Measurements from ENCODE around the gene OR2T34.
"Not testable (repeated sequence)": the region's sequence is repeated elsewhere in the genome, so short reads cannot be mapped to it uniquely, and the experiment has no call there.

The OR2T34 gene, protein sequence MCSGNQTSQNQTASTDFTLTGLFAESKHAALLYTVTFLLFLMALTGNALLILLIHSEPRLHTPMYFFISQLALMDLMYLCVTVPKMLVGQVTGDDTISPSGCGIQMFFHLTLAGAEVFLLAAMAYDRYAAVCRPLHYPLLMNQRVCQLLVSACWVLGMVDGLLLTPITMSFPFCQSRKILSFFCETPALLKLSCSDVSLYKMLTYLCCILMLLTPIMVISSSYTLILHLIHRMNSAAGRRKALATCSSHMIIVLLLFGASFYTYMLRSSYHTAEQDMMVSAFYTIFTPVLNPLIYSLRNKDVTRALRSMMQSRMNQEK

DNA sequence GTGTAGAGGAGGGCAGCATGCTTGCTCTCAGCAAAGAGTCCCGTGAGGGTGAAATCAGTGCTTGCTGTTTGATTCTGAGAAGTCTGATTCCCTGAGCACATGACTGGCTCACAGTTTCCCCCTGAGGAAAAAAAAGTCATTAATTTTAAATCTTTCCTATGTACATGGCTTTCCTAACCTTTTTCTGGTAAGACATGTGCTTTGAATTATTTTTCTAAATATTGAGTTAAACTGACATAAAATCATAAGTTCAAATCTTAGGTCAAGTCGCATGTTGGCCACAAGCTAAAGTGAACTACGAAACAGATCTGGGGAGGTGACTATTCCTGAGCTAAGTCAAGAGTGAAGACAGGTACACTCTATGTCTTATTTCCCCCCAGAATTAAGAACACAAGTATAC, at the start of gene OR2T34:
Gene OR2T34 (minus strand): TSS at position 101 of the 400 bp plus-strand sequence. CDS start 0 bp downstream, at position 101.
- not testable (repeated sequence) for DNase-seq (ENCODE audit: low read depth in 3 of 3)

DNA sequence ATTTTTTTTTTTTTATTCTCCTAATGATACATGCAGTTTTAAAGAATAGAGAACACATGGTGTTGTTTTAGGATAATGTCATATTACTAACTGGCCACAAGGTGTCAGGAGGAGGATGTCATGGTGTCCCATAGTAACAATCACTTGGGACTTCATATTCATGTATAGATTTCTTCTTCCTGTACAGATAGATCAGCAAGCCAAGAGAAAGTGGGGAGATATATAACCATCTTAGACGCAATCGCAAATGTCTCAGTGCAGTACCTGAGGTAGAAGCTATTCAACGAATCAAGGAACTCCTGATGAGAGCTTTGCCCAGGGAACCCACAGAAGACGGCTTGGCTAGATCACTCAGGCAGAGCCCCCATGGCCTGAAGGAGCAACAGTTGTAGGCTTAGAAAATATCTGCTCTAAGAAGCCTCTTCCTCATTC, 48.0 kb upstream of the OR2T34 start:
- no peak for DNase-seq (ENCODE audit: low read depth in 3 of 3)

DNA sequence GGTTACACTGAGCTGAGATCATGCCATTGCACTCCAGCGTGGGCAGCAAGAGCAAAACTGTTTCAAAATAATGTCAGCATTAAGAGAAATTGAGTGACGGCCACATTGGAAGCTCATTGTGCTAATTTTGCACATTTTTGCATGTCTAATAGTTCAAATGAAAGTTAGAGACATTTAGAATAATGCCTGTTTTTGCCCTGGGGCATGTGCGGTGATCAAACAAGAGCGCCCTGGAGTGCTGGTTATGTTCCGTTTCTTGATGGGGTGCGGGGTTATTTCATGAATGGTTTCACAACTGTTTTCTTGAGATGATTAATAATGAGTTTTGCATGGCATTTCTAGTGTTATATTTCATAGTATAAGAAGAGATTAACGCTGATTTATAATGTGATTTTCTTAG, 47.2 kb upstream of the OR2T34 start:
- DNase-seq (ENCODE audit: low read depth in 3 of 3) = no peak

DNA sequence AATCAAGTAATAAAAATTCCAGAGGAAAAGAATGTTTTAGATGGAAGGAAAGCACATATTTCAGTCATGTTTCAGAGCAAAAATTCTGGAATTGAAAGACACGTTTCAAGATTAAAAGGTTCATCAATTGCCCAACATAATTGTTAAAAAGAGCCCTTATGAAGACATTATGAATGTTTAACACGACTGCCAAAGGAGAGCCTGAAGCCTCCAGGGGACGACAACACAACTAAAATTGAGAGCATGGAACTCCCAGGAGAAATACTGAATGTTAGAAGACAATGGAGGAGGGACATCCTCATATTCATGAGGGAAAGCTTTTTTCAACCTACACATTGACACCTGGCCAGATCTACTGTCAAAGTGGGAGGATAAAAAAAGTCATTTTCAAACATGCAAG, 44.3 kb upstream of the OR2T34 start:
- peak in 2 of 3 donors; percentile 33 to 43 for DNase-seq (ENCODE audit: low read depth in 3 of 3)

DNA sequence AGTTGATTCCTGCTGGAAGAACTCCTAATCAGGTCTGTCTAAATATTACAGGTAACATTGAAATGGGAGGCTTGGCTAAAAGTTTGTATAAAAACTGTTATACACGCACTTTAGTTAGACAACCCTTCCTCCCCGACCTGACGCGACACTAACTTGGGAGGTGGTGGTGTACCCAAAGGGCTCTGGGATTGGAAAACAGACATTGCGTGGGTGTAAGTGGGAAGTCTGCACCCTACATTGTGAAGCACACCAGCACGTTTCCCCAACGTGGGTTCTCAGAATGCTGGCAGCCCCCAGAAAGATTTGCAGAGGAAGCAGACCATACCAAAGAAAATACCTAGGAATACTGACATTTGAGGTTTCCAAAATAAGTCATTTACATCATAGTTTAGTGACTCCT, 43.6 kb upstream of the OR2T34 start:
- no peak for DNase-seq (ENCODE audit: low read depth in 3 of 3)

DNA sequence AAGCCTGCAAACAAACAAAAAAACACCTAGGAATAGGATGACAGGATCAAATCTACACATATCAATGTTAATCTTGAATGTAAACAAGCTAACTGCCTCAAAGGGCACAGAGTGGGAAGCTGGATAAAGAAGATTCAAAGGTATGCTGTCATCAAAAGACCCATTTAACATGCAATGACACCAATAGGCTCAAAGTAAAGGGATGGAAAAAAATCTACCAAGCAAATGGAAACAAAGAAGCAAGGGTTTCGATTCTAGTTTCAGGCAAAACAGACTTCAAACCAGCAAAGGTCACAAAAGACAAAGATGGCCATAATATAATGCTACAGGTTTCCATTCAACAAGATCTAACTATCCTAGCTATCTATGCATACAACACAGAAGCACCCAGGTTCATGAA, 39.2 kb upstream of the OR2T34 start:
- DNase-seq (ENCODE audit: low read depth in 3 of 3) = no peak

DNA sequence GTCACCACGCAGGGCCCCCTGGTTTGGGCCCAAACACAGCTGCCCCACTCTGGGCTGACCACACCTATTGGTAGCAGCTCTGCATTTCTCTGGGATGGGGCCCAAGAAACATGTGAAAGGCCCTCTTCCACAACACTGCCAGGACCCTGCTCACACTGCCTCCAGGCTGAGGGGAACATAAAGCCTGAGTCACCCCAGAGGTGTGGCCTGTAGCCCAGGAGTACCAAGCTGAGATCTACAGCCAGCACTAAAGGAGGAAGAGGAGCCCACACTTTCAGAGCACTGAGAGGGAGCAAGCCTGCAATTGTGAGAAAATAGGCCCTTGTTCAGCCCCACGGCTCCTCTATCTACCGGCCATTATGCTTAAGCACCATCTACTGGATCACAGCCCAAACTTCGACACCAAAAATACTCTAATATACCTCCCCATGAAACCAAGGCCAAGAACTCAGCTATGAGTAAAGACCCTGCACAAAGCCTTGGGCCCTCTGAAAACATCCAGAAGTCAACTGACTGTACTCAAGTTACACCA, 37.4 kb upstream of the OR2T34 start:
- peak in 1 of 3 donors; percentile 21 for DNase-seq (ENCODE audit: low read depth in 3 of 3)

DNA sequence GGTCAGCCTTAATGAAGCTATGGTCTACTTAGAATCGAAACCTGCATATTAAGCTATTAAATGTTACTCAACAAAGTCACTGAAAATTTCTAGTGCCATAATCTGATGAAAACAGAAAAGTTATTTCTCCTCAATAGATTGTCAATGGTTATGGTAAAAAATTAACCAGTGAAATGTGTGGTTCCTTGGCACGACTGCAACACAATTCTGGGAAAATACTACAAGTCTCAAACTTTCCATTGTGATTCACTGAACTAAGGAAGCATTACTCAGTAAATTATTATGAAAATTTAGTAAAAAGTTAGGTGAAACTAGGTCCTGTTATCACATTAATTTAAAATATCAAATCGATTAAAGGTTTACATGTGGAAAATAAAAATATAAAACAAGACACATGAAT, 35.7 kb upstream of the OR2T34 start:
- DNase-seq (ENCODE audit: low read depth in 3 of 3) = no peak

DNA sequence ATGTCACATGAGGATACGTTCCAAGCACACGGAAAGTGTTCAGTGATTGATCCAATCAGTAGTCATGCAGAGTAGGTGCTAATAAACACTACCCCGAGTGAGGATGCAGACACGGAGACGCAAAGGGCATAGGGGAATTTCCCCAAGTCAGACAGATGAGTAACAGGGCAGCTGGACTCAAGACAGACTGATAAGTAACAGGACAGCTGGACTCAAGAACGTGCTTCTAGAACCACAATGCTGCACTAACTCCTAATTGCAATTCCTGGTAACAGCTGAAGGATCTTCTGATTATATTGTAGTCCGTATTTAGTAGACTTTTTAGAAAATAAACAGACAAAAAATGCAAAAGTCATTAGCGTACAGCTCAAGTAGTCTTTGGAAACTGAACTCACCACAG, 24.8 kb upstream of the OR2T34 start:
- DNase-seq (ENCODE audit: low read depth in 3 of 3) = no peak

DNA sequence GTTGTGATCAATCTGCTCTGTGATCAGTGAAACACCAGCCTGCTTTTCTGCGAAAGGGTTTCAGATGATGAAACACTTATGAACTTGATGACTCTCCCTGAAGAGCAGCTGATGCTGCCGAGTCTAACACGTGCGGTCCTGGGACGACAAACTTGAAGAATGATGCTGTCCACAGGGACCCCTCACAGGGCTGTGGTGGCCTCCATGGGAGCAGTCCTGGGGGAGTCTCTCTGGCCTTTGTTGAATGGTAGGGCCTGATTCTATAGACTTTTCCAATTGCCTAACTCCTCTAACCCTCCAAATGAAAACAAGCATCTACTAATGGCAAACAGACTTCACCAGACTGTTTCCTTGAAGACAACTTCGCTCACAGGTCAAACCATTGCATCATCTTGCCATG, 23.0 kb upstream of the OR2T34 start, which contains the start of gene OR2T10:
Gene OR2T10 (minus strand): TSS at position 112 of the 400 bp plus-strand sequence. CDS start 3,932 bp downstream, outside the sequence.
- no peak for DNase-seq (ENCODE audit: low read depth in 3 of 3)

DNA sequence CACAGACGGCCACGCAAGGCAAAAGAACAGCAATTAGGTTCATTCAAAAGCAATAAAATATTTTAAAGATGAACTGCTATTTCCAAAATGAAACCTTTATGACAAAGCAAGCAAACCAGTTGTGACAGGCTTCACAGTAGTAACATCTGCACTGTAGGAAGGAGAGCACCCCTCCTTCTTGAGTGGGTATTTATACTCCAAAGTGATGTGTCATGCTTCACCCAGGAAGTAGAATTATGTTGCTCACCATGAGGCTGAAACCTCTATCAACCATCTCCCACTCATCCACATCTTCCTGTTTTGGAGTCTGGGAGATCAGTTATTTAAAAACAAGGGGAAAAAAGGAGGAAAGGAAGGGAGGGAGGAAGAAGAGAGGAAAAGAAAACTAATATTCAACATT, 22.1 kb upstream of the OR2T34 start:
- DNase-seq (ENCODE audit: low read depth in 3 of 3) = no peak

DNA sequence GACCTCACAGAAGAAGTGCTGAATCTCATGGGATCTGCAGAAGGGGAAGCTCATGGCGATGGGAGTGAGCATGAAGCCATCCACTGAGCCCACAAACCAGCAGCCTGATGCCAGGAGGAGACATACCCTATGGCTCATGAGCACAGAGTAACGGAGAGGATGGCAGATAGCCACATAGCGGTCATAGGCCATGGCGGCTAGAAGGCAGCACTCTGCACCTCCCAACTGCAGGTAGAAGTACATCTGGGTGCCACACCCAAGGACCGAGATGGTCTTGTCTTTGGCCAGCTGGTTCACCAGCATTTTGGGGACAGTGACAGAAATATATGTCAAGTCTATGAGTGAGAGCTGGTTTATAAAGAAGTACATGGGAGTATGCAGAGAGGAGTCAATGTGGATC, 18.7 kb upstream of the OR2T34 start:
- no peak for DNase-seq (ENCODE audit: low read depth in 3 of 3)

DNA sequence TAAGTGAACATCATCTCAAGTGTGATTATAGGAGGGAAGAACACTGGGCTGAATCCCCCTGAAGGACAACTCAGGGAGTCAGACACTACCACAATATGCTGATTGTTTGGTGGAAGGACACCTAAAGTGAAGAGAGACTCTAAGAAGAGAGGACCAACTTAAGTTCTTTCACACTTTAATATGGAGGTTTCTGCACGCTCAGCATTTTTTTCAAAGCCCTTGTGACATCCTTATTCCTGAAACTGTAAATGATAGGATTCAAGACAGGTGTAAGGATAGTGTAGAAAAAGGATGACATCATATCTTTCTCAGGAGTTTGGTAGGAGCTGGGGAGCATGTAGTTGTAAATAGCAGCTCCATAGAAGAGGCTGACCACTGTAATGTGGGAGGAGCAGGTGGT, 18.1 kb upstream of the OR2T34 start:
- DNase-seq (ENCODE audit: low read depth in 3 of 3) = no peak

DNA sequence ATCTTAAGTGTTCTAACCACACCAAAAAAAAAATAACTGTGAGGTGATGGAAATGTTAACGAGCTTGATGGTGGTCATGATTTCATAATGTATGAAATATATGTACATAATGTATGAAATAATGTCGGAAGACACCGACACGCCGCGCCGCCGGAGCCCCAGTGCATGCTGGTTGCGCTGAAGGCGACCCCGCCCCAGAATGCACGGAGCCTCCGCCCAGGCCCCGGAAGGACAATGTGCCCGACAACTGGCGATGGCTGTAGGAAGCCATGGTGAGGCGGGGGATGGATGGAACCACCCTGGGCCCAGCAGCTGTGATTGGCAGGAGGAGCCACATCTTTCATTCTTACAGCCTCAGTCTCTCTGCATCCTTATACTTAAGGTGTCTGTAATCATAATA, 15.5 kb upstream of the OR2T34 start:
- no peak for DNase-seq (ENCODE audit: low read depth in 3 of 3)

DNA sequence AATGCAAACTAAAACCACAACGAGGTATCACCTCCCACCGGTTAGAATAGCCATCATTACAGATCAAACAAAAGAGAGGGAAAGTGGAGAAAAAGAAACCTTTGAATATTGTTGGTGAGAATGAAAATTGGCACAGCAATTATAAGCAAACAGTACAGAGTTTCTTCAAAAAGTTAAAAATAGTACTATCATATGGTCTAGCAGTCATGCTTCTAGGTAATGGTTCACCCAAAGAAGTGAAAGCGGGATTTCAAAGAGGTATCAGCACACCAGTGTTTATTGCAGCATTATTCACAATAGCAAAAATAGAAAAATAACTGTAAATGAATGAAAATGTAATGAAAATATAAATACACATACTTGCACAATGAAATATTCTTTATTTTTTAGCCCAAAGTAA, 14.8 kb upstream of the OR2T34 start:
- no peak for DNase-seq (ENCODE audit: low read depth in 3 of 3)

DNA sequence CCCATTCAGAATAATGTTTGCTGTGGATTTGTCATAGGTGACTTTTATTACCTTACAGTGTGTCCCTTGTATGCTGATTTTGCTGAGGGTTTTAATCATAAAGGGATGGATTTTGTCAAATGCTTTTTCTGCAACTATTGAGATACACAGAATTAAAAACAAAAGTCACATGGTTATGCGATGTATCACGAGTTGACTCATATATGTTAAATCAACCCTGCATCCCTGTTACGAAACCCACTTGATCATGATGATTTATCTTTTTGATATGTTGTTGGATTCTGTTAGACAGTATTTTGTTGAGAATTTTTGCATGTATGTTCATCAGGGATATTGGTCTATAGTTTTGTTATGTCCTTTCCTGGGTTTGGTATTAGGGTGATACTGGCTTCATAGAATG, 10.7 kb upstream of the OR2T34 start:
- no peak for DNase-seq (ENCODE audit: low read depth in 3 of 3)

DNA sequence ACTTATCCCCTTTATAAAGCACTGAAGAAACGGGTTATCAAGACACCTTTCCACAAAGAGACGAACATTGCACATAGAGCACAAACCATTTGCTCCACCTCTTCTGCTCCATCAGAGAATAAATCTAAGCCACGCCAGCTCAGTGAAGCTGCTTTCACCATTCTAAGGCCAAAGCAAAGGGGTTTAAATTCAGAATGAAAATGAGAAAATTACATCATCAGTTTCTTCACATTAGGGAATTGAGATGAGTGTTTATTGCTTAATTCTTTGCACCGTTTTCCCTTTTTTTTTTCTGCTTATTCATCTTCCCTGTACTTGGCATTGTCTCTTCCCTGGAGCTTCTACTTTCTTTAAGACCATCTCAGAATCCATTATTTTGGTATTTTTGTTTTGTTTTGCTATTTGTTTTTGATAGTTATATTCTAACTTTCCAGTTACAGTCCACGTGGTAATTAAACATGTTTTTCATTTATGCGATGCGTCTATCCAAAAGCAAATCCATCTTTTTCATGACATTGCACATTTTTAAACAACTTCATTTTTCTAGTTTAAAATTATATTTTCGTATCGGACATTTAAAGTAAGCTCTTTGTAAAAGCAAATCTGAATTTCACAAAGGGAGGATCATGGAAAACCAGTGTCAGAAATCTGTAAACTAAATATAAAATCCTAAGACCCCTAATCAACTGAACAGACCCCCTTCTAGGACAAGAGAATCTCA, 1.9 kb upstream of the OR2T34 start:
- DNase-seq (ENCODE audit: low read depth in 3 of 3) = no peak

DNA sequence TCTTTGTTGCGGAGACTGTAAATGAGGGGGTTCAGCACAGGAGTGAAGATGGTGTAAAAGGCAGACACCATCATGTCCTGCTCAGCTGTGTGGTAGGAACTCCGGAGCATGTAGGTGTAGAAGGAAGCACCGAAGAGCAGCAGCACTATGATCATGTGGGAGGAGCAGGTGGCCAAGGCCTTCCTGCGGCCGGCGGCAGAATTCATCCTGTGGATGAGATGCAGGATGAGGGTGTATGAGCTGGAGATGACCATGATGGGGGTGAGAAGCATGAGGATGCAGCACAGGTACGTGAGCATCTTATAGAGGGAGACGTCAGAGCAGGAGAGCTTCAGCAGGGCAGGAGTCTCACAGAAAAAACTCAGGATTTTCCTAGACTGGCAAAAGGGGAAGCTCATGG, 701 bp downstream of the OR2T34 start:
- DNase-seq (ENCODE audit: low read depth in 3 of 3) = not testable (repeated sequence)

DNA sequence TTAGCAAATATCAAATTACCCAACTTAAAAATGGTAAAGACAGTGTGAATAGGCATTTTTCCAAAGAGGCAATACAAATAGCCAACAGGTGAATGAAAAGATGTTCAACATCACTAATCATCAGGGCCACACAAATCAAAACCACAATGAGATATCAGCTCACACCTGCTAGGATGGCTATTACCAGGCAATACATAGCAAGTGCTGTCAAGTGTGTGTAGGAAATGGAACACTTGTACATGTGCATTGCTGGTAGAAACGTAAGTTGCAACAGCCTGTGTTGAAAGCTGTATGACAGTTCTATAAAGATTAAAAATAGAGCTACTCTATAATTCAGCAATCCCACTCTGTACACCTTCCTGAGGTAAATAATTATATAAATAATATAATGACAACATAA, 2.5 kb downstream of the OR2T34 start:
- DNase-seq (ENCODE audit: low read depth in 3 of 3) = not testable (repeated sequence)

DNA sequence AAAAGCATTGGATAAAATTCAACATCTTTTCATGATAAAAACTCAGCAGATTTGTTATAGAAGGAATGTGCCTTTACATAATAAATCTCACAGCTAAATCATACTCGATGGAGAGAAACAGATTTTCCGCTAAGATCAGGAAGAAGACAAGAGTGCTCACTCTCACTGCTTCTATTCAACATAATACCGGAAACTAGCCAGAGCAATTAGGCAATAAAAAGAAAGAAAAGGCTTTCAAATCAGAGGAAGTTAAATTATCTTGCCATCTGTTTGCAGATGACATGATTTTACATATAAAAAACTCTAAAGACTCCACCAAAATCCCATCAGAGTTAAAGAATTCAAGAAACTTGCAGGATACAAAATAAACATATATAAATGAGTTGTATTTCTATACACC, 3.7 kb downstream of the OR2T34 start:
- not testable (repeated sequence) for DNase-seq (ENCODE audit: low read depth in 3 of 3)

DNA sequence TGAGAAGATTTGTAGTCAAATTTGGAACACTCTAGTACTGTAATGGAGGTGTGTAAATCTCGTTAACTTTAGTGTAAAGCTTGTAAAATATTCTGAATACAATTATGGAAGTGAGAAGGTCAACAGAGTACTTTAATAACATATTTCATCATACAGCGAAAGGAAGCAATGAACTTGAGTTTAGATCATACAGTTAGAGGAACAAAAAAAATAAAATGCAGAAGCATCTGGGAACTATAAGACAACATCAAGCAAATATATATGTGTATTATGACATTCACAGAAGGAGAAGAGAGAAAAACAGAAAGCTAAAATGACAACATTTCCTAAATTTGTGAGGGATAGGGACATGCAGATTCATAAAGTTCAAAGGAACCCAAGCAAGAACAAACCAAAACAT, 5.5 kb downstream of the OR2T34 start:
- not testable (repeated sequence) for DNase-seq (ENCODE audit: low read depth in 3 of 3)

DNA sequence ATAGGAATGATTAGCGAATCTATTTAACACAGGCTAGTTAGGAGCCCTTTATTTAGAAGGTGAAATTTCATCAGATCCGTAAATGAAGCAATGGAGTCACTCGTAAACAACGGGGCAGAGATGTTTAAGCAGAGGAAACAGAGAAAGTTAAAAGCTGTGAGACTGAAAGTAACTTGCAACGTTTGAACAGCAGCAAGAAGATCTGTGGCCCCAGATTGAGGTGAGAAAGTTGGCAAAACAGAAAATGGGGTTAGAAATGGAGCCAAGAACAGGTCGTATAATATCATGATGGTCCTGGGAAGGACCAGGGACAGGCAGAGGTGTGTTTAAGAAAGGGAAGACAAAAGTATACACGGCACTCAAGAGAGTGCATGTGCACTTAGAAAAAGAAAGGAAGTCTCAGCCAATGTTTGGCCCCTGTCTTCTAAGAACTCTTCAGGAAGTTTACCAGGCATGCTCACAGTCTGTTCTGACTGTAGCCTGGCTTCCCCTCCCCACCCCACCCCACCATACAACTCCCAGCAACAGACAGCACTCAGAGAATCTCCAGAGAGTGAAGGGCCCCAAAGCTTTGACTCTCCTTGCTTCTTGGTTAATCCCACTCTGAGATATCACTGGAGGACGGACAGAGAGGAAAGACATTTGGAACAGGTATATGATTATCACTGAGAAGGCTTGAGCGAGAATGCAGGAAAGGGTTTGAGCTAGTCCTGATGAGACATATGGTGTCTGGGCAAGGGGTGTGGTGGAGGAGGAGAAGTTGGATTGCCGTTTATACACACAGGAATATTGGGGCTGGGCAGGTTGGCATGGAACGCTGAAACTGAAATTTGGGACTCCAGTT, 8.8 kb downstream of the OR2T34 start:
- not testable (repeated sequence) for DNase-seq (ENCODE audit: low read depth in 3 of 3)

Data from stimulated activated CD4-positive, alpha-beta T cell treated with anti-CD3 and anti-CD28 coated beads, TNF-alpha, amount 100 ng/mL, for 48 hours (primary cell).